PFSK-1 (cell line): ENCODE data around the gene LARP4B.

Experiments used
- POLR2AphosphoS5 ChIP-seq: IDR thresholded peaks from 2 replicates; pipeline ENCODE4 v1.6.1; 2012; ENCODE audit warnings: low read depth, mild to moderate bottlenecking, control low read depth, low read length, moderate library complexity
- TAF1 ChIP-seq: IDR thresholded peaks from 2 replicates; pipeline ENCODE4 v1.6.1; 2012; ENCODE audit warnings: low read length, control low read depth, borderline replicate concordance; ENCODE audit not compliant: insufficient read depth
- TF ChIP-seq, protein P1 (sequence below), 2 experiments: IDR thresholded peaks; 2 replicates each; pipeline versions ENCODE4 v1.6.1 to v1.8.0; 2011 to 2012; ENCODE audit warnings: low read depth in 2 of 2, low read length in 2 of 2, control low read depth in 1 of 2, inconsistent platforms in 1 of 2, mild to moderate bottlenecking in 1 of 2, moderate library complexity in 1 of 2; ENCODE audit not compliant: insufficient read depth in 1 of 2

- TF ChIP-seq TAF1 (no peak), POLR2AphosphoS5 (no peak)
- TF ChIP-seq, protein P1, sequence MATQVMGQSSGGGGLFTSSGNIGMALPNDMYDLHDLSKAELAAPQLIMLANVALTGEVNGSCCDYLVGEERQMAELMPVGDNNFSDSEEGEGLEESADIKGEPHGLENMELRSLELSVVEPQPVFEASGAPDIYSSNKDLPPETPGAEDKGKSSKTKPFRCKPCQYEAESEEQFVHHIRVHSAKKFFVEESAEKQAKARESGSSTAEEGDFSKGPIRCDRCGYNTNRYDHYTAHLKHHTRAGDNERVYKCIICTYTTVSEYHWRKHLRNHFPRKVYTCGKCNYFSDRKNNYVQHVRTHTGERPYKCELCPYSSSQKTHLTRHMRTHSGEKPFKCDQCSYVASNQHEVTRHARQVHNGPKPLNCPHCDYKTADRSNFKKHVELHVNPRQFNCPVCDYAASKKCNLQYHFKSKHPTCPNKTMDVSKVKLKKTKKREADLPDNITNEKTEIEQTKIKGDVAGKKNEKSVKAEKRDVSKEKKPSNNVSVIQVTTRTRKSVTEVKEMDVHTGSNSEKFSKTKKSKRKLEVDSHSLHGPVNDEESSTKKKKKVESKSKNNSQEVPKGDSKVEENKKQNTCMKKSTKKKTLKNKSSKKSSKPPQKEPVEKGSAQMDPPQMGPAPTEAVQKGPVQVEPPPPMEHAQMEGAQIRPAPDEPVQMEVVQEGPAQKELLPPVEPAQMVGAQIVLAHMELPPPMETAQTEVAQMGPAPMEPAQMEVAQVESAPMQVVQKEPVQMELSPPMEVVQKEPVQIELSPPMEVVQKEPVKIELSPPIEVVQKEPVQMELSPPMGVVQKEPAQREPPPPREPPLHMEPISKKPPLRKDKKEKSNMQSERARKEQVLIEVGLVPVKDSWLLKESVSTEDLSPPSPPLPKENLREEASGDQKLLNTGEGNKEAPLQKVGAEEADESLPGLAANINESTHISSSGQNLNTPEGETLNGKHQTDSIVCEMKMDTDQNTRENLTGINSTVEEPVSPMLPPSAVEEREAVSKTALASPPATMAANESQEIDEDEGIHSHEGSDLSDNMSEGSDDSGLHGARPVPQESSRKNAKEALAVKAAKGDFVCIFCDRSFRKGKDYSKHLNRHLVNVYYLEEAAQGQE (IDR thresholded peaks at IDR 0.05; ENCODE audit: insufficient read depth in 1 of 2, low read depth in 2 of 2, low read length in 2 of 2): no peak
These were observed 5.3 kb downstream of the LARP4B start for GRCh38 chr10:926075-926698.
